Right lobe of liver (tissue), 4 donors: ENCODE measurements around the gene BAIAP2L2.

ENCODE experiments used
- POLR2A ChIP-seq: fragments of 450-650 bp; IDR thresholded peaks from one replicate; pipeline ENCODE4 v1.6.1; 2017; ENCODE audit warnings: antibody characterized with exemption, mild to moderate bottlenecking
- TF ChIP-seq, protein P1 (sequence below), 4 donors: fragments of 200-600 bp in 3 of 4; fragments of 450-650 bp in 1 of 4; IDR thresholded peaks; one replicate each; pipeline versions ENCODE4 v1.5.1 to v1.8.0; 2016 to 2022; ENCODE audit warnings: antibody characterized with exemption in 4 of 4, mild to moderate bottlenecking in 2 of 4
- donor health status: DM: no; HTN: no; CAD: no.
- donor health status: DM: no; HTN: no; CAD: no.
- donor health status: DM: no; HTN: yes; CAD: no.

DNA sequence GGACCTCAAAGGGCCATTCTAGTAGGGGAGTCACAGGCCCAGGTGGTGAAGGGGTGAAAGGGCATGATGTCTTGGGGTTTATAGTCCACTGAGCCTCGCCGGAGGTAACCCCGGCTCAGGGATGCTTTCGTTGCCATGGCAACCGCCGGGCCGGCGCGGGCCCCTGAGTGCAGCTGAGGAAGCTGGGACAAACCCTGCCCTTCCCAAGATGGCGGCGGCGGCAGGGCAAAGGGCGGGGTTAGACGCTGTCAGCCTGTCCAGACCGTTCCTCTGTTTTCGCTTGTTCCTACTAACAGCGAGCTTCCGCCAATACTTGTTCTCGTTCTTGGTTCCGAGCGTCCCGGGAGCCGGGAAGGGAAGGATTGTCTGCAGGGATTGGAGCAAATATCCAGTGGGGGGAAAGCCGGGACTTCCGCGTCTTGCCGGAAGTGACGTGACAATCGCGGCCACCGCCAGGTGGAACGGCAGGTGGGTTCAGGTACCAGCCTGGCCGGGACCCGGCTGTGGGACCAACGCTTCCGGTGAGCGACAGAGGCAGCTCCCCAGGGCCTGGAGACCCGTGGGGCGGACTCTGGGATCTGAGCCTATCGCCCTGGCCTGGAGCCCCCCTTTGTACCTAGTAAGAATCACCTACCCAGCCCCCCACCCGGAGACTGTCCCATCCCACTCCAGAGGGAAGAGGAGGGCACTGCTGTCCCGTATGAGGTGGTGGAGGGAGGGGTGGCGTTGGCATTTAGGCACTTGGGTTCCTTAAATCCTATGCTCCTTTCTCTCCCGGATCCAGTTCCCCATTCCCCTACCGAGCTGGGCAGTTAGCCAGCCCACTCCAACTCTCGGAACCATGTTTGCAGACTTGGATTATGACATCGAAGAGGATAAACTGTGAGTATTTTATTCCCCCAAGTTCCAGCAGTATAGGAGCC, 53.3 kb downstream of the BAIAP2L2 start, which contains the start of gene PICK1:
- TF ChIP-seq, protein P1, sequence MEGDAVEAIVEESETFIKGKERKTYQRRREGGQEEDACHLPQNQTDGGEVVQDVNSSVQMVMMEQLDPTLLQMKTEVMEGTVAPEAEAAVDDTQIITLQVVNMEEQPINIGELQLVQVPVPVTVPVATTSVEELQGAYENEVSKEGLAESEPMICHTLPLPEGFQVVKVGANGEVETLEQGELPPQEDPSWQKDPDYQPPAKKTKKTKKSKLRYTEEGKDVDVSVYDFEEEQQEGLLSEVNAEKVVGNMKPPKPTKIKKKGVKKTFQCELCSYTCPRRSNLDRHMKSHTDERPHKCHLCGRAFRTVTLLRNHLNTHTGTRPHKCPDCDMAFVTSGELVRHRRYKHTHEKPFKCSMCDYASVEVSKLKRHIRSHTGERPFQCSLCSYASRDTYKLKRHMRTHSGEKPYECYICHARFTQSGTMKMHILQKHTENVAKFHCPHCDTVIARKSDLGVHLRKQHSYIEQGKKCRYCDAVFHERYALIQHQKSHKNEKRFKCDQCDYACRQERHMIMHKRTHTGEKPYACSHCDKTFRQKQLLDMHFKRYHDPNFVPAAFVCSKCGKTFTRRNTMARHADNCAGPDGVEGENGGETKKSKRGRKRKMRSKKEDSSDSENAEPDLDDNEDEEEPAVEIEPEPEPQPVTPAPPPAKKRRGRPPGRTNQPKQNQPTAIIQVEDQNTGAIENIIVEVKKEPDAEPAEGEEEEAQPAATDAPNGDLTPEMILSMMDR (IDR thresholded peaks at IDR 0.05) = peak in 1 of 4 donors; percentile 17
- TF ChIP-seq POLR2A = peak; percentile 39
